IMR-90 (cell line): ENCODE data around the gene ZNF532. TPM values are rescaled to one million over a fixed set of nuclear protein-coding genes. Genes with fewer than 3 reads are reported as not detected.
A peak's percentile ranks its signal among the peaks of the same experiment; 100 is the strongest.

Experiments used
- ATAC-seq: fragments of 200-7000 bp; cut with Tn5 transposase; 2 replicates; pipeline ENCODE4 v1.9.1; 2020; ENCODE audit warnings: low read depth, mild to moderate bottlenecking, moderate library complexity
- BruUV-seq: library from RNA; stranded (reverse); fragments of 400-500 nt; replicated peaks from 2 replicates; lab custom pipeline; 2021; lab: Mats Ljungman, UMichigan
- CTCF ChIA-PET: fragments of 300-600 bp; formaldehyde crosslinking; extraction: SDS; loops from one replicate; lab custom pipeline; 2021; ENCODE audit warnings: antibody characterized with exemption; lab: Yijun Ruan, JAX
- POLR2A ChIA-PET: fragments of 300-600 bp; sonication (Branson Sonifier 250); formaldehyde crosslinking; loops from one replicate; lab custom pipeline; 2022; ENCODE audit warnings: antibody characterized with exemption; ENCODE audit not compliant: unreplicated experiment; lab: Charles Lee
- DNase-seq: peaks from one replicate; pipeline ENCODE4 v3.0.0; 2013
- H2AFZ ChIP-seq: replicated peaks from 2 replicates; pipeline ENCODE3; 2013; ENCODE audit warnings: low read length, mild to moderate bottlenecking; ENCODE audit not compliant: poor library complexity
- H2AK5ac ChIP-seq: 2 replicates; pipeline ENCODE4 v1.6.1; 2013; ENCODE audit warnings: low read depth, low read length, inconsistent platforms
- H2AK9ac ChIP-seq: replicated peaks from 2 replicates; pipeline ENCODE3; 2013; ENCODE audit warnings: mild to moderate bottlenecking, low read depth, low read length, moderate library complexity; ENCODE audit not compliant: poor library complexity
- H2BK120ac ChIP-seq: 2 replicates; pipeline ENCODE4 v1.6.1; 2013; ENCODE audit warnings: low read depth, low read length, inconsistent platforms
- H2BK15ac ChIP-seq: 3 replicates; pipeline ENCODE4 v1.6.1; 2013; ENCODE audit warnings: low read depth, low read length, inconsistent platforms
- H2BK20ac ChIP-seq: 2 replicates; pipeline ENCODE4 v1.6.1; 2013; ENCODE audit warnings: low read depth, mild to moderate bottlenecking, inconsistent platforms, low read length, moderate library complexity
- H2BK5ac ChIP-seq: 2 replicates; pipeline ENCODE4 v1.6.1; 2013; ENCODE audit warnings: mild to moderate bottlenecking, low read depth, low read length, inconsistent platforms; ENCODE audit not compliant: poor library complexity, severe bottlenecking
- H3K14ac ChIP-seq: replicated peaks from 2 replicates; pipeline ENCODE4 v1.6.1; 2013; ENCODE audit warnings: low read depth, low read length, inconsistent platforms
- H3K18ac ChIP-seq: 2 replicates; pipeline ENCODE4 v1.6.1; 2013; ENCODE audit warnings: low read depth, low read length, control low read depth
- H3K23ac ChIP-seq: 2 replicates; pipeline ENCODE4 v1.6.1; 2013; ENCODE audit warnings: low read depth, low read length, inconsistent platforms
- H3K27ac ChIP-seq: 2 replicates; pipeline ENCODE4 v1.5.1; 2013; ENCODE audit warnings: mild to moderate bottlenecking, control low read depth, low read length; ENCODE audit not compliant: insufficient read depth
- H3K27me3 ChIP-seq: 2 replicates; pipeline ENCODE4 v1.6.1; 2013; ENCODE audit warnings: low read length; ENCODE audit not compliant: control insufficient read depth, insufficient read depth
- H3K36me3 ChIP-seq: 2 replicates; pipeline ENCODE4 v1.6.1; 2013; ENCODE audit warnings: low read length, mixed read lengths; ENCODE audit not compliant: control insufficient read depth, insufficient read depth
- H3K4ac ChIP-seq: 2 replicates; pipeline ENCODE4 v1.6.1; 2013; ENCODE audit warnings: low read depth, low read length, inconsistent platforms
- H3K4me1 ChIP-seq: 2 replicates; pipeline ENCODE4 v1.6.1; 2013; ENCODE audit warnings: low read length, mixed read lengths; ENCODE audit not compliant: control insufficient read depth, insufficient read depth
- H3K4me2 ChIP-seq: 2 replicates; pipeline ENCODE4 v1.6.1; 2013; ENCODE audit warnings: low read depth, mild to moderate bottlenecking, control low read depth, low read length, moderate library complexity
- H3K4me3 ChIP-seq: 2 replicates; pipeline ENCODE4 v1.5.1; 2013; ENCODE audit warnings: low read depth, mild to moderate bottlenecking, control low read depth, low read length, moderate library complexity; ENCODE audit not compliant: insufficient read depth
- H3K56ac ChIP-seq: 2 replicates; pipeline ENCODE4 v1.6.1; 2013; ENCODE audit warnings: low read length, inconsistent platforms; ENCODE audit not compliant: insufficient read depth; ENCODE audit errors: extremely low read depth
- H3K79me1 ChIP-seq, 2 experiments: 2 replicates each; pipeline ENCODE4 v1.6.1; 2013; ENCODE audit warnings: low read length in 2 of 2, inconsistent platforms in 1 of 2, low read depth in 1 of 2
- H3K9ac ChIP-seq: 2 replicates; pipeline ENCODE4 v1.6.1; 2013; ENCODE audit warnings: low read depth, low read length, control low read depth
- H3K9me1 ChIP-seq: 2 replicates; pipeline ENCODE4 v1.6.1; 2013; ENCODE audit warnings: low read length, inconsistent platforms; ENCODE audit not compliant: insufficient read depth
- H3K9me3 ChIP-seq: 2 replicates; pipeline ENCODE4 v1.6.1; 2013; ENCODE audit warnings: low read length; ENCODE audit not compliant: control insufficient read depth, insufficient read depth
- H4K20me1 ChIP-seq: 2 replicates; pipeline ENCODE4 v1.6.1; 2013; ENCODE audit warnings: low read length, inconsistent platforms; ENCODE audit not compliant: insufficient read depth
- H4K5ac ChIP-seq: 2 replicates; pipeline ENCODE4 v1.6.1; 2013; ENCODE audit warnings: mild to moderate bottlenecking, low read depth, low read length, control low read depth
- H4K8ac ChIP-seq, 2 experiments: 2 replicates each; pipeline ENCODE4 v1.6.1; 2013; ENCODE audit warnings: low read depth in 2 of 2, low read length in 2 of 2, control low read depth in 1 of 2, inconsistent platforms in 1 of 2
- H4K91ac ChIP-seq: 2 replicates; pipeline ENCODE4 v1.6.1; 2013; ENCODE audit warnings: low read depth, low read length, inconsistent platforms; ENCODE audit not compliant: insufficient read depth
- BHLHE40 ChIP-seq: fragments of 150-350 bp; IDR thresholded peaks from 2 replicates; pipeline ENCODE4 v1.6.1; 2016; ENCODE audit warnings: mild to moderate bottlenecking, low read depth, low read length
- MAFK ChIP-seq: IDR thresholded peaks from 2 replicates; pipeline ENCODE4 v1.6.1; 2012; ENCODE audit warnings: low read depth, low read length, improper control_type of control experiment
- RCOR1 ChIP-seq: IDR thresholded peaks from 2 replicates; pipeline ENCODE4 v1.6.1; 2012; ENCODE audit warnings: mild to moderate bottlenecking, low read length, improper control_type of control experiment; ENCODE audit not compliant: insufficient replicate concordance
- WGBS, 2 experiments: methylation state at CpG; one replicate each; pipeline versions ENCODE4 v1.1.5 to v1.1.7; 2013; ENCODE audit warnings: missing lambda C conversion rate in 2 of 2; ENCODE audit not compliant: insufficient read length in 1 of 2; ENCODE audit errors: extremely low coverage in 2 of 2; 5-methylcytosine and 5-hydroxymethylcytosine counted together
- dilution Hi-C: fragments of 300-500 bp; cut with HindIII; formaldehyde crosslinking; loops from one replicate; pipeline ENCODE4 v1.14.3; 2018; ENCODE audit warnings: low sequenced_read_pairs; ENCODE audit not compliant: unreplicated experiment
- in situ Hi-C: fragments of 300-500 bp; cut with MboI; formaldehyde crosslinking; loops from 3 replicates; pipeline ENCODE4 v1.14.3; 2019; ENCODE audit warnings: low sequenced_read_pairs, inconsistent platforms, mixed read lengths
- intact Hi-C: fragments of 100-400 bp; cut with micrococcal nuclease; formaldehyde crosslinking; loops from 2 replicates; pipeline ENCODE4 v1.10.0; 2022
- polyA plus RNA-seq, 3 experiments: library from polyadenylated mRNA; depleted of rRNA; stranded (reverse); fragments of >200 nt; gene quantifications; 2 replicates each; pipeline ENCODE4 v1.2.3, GENCODE V29; 2012; ENCODE audit warnings: low replicate concordance in 1 of 3
- total RNA-seq: library from RNA; depleted of rRNA; stranded (reverse); fragments of >200 nt; gene quantifications from 2 replicates; pipeline ENCODE4 v1.2.3, GENCODE V29; 2012

The ZNF532 gene
- total and polyA plus RNA-seq, 2 of the 4 experiments (the other 2 are of a cell fraction), result 29.9 to 45.8 TPM

DNA sequence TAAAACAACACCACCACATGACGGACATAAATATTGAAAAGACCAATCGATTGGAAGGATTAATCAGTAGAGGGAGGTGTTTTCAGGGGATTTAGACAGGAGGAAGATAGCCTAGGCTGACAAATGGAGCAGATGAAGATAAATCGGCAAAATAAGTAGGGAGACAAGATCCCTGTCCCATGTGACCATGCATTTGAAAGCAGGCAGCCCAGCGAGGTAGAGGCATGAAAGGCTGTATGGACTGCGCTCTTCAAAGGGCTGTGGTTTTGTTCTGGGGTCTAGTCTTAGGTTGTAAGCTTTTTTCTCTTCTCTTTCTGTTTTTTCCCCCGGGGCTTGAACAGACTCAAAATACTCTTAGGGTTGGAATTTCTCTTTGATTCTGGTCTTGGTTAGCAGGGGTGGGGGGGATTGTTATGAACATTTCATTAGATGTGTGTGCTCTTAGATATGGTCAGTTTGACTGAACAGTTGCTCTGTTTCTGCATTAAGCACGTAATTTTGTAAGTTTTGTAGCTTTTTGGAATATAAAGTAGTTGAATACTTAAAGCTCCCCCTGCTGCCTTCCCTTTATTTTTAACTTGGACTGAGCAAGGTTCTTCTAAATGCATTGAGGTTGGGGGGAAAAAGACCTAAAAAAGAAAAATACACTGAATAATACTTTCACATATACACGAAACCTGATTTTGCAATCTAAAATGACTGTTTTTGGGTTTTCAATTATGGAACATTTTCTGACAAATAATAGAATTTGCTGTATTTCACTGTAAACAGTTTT is 32.2 kb downstream of the ZNF532 start (continued):
- no peak for TF ChIP-seq BHLHE40

DNA sequence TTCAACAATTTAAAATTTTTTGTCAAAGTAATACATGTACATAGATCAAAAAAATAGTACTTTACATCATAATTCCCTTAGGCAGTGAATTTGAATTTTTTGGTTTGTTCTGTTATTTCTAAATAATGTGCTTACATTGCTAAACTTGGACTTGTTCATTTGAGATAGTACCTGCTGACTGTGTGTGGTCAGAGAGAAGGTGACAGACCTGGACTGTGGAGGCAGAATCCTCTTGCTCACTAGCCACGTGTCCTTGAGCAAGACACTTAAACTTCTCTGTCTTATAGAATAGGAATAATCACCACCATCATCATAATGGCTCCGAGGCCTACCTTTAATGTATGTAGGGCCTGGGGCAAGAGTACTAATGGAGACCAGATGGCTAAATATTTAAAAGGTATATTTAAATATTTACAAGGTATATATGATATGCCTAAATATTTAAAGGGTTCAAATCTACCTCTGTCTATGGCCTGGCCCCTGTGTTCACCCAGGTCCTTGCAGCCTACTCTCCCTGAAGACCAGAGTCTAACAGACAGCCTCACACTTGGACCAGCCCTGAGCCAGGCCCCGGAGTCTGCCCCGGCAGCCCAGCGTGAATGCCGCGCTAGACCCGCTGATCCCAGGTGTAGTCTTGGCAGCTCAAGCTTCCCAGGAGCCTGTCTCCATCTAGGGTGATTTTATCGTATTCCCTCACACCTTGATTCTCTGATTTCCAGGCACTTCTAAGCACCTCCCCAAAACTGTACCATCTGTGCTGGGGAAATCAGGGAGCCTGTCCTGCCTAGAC is 33.5 kb downstream of the ZNF532 start:
- Histone ChIP-seq H4K8ac (no peak overlapping the region), H3K27me3 (no peaks in the 10 kb centered on the region), H3K4me3 (no peak overlapping the region), H3K36me3 (peaks cover 12% of the 10 kb centered on the region), H4K91ac (no peak overlapping the region), H3K56ac (no peak overlapping the region), H3K14ac (no peak overlapping the region), H2BK5ac (no peak overlapping the region), H3K9me1 (peaks cover 14% of the 10 kb centered on the region; the same call in 1 of the 2 replicates), H3K4me1 (peaks cover 3% of the 10 kb centered on the region), H3K18ac (no peak overlapping the region), H3K4me2 (no peak overlapping the region), H3K9ac (no peak overlapping the region), H4K5ac (no peak overlapping the region), H4K20me1 (peaks cover 8% of the 10 kb centered on the region; the same call in 1 of the 2 replicates), H2AK5ac (no peak overlapping the region), H2BK15ac (no peak overlapping the region), H3K79me1 (peaks cover 43 to 82% of the 10 kb centered on the region in 2 experiments), H3K4ac (no peak overlapping the region), H3K23ac (no peak overlapping the region), H3K27ac (no peak overlapping the region), H2BK120ac (no peak overlapping the region), H2AFZ (no peak overlapping the region), H3K9me3 (no peaks in the 10 kb centered on the region), H2BK20ac (no peak overlapping the region), H2AK9ac (no peak overlapping the region)
- intact Hi-C loops (no loop called here), dilution Hi-C loops (no loop called here), in situ Hi-C loops (no loop called here)
- POLR2A ChIA-PET, result no interaction called here
- CTCF ChIA-PET, result no interaction called here
- TF ChIP-seq RCOR1 (no peak), MAFK (peak; percentile 33; the same call in 1 of the 2 replicates)
- 95% methylated on average over 7 of the region's 9 CpGs; no CpG with 5 or more reads in 1 of the 2 experiments for WGBS, 2 experiments
- no TSS peak for BruUV-seq
- no peak for DNase-seq
- ATAC-seq, result no peak
